GM15510 (cell line): ENCODE measurements around the gene C5orf63.

Experiments used
- POLR2A ChIP-seq: IDR thresholded peaks from 3 replicates; pipeline ENCODE4 v1.6.1; 2011; ENCODE audit warnings: borderline replicate concordance; ENCODE audit not compliant: insufficient read length; ENCODE audit errors: extremely low read depth

C5orf63 gene

DNA sequence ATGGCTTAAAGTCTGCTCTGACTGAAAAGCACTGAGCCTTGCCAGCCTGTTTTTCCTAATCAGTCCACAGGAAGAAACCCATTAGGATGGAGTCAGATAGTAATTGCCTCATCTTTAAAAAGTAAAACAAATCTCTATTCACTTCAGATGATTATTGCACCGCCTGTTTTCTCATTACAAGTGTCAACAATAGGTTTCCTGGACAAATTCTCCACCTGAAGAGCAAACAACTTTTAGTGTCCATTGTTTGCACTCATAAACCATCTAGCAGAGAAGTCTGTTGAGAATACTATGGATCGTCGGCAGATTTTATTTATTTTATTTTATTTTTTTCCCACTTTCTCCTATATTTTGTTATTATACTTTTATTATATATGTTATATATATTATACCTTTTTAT, 20.3 kb downstream of the C5orf63 start:
- TF ChIP-seq POLR2A, result no peak

DNA sequence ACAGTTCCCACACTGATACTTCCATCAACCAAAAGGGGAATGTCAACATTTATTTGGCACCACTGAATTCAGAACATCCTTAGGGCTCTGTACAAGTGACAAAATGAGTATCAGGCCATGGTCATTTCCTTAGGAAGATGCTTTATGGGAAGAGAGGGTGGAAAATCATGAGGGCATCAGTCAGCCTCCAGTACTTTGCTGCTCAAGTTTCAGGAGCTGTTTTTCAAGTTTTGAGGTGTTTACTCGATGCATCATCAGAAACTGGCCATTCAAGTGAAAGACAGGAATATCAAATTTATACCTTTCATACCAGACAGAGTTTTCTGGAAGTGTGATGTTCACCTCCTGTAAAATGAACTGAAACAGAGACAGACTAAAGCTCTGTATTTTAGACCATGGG, 21.7 kb downstream of the C5orf63 start:
- TF ChIP-seq POLR2A, result no peak

DNA sequence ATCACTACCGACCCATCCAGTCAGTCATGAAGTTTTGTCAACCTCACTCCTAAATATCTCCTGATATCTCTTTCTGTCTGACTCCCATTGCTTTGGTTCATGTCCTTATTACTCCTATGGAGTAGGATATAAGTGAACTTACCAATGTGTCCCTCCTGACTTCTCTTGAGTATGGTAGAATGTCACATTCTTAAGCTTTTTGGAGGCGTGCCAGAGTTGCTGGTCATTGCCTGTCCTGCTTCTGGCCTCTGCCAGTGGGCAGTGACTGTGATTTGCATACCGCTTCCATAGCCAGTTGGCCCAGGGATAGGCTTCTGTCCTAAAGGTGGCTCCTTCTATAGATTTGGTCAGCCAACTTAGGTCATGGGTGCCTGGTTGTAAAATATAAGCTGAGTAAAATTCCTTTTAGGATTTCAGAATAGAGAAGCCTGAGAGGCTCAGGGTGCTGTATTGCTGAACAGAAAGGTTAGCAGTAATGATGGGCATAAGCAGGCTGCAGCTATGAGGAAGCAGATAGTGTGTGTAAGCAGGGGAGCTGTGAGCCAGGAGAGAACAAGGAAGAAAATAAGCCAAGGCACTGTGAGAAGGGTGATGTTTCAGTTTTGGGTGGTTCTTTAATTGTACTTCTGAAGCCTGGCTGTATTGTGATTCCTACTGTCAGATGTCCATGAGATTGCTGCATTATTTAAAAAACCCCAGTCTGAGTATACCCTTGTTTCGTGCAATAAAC, 26.8 kb downstream of the C5orf63 start:
- TF ChIP-seq POLR2A, result no peak

DNA sequence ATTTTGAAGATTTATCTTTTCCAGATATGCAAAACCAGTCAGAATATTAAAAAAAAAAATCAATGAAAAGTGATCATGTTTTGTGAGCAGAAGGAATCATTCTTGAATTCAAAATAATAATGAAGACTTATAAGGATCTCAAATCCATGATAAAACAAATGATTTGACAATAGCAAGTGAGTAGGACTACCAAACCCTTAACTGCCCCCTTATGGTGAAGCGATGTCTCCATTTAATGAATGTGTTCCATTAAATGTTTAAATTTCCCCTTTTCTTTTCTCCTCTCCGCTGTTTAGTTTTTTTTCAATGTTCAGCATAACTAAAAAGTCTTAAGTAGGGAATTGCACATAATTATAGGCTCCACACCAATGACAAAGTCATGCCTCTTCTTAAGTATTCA, 30.7 kb downstream of the C5orf63 start:
- no peak for TF ChIP-seq POLR2A

DNA sequence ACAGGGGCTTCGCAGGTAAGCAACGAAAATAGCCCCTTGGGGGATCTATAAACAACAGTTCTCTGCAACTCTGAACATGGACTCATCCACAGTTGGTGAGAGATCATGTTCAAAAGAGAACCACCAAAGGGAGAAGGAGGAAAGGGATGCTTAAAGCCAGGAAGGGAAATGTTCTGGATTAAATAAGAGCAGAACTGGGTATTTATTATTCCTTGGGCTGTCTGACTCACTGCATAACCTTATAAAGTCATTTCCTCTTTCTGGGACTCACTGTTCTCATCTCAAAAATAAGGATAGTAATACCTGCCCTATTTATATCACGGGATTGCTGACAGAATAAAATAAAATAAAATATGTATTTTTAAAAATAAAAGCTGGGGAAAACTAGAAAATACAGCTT, 31.7 kb downstream of the C5orf63 start:
- no peak for TF ChIP-seq POLR2A

DNA sequence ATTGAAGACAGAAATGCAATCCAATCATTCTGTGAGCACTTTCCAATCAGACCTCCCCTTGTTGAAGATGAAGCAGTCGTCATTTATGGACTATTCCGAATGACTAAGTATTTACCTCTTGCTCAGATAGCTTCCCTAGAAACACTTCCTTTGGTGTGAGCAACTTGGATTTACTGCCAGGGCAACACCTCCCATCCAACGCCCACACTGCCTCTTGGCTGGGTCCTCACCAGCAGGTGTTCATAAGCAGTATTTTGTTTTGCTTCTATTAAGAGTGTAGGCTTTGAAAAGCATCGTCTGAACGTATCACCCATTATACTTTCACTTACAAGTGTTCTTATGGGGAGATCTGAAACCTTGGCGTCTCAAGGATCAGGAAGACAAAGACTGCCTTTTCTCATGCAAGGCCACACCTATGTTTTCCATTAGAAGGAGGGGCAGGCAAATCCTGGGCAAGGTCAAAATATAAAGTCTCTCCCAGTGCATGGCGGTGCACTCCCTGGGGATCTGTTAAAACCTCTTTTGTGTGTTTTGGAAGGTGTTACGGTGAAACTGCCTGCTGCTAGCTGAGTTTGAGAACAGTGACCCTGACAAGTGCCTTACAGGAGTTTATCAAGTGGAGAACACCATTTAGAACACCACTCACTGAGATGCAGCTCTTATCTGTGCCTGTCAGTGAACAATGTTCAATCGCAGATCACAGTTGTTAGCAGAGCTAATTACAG, 32.3 kb downstream of the C5orf63 start:
- TF ChIP-seq POLR2A, result no peak

DNA sequence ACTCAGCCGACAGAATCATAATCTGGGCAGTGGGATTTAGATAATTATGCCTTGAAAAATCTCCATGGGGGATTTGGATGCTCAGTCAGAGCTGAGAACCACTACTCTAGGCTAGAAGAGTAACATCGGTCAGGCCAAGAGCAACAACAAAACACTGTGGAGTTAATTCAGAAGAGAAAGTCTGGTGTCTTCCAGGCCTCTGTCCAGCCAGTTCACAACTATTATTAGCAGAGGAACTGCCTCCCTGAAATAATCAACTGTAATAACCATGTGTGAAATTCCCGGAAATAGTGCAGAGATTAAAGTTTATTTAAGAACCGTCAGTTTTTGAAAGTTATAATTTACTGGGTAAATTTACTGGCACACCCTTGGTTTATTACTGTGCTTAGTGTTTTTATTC, 34.8 kb downstream of the C5orf63 start:
- no peak for TF ChIP-seq POLR2A

DNA sequence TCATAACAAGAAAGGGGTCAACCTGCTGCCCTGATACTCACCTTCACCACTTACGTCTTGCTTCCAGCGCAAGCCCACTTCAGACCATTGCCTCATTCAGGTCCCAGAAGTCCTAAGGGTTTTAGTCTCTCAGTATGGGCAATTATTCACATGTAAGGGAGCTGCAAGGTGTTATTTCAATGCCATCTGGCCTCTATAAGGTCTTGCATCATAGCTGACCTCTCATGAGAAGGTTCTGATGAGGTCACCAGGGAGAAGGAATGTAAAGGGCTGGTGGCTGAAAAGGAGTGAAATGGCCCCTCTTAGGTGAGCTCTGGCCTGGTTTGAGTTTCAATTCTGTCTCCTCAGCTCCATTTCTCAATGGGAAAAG, 41.5 kb downstream of the C5orf63 start:
- TF ChIP-seq POLR2A, result no peak

DNA sequence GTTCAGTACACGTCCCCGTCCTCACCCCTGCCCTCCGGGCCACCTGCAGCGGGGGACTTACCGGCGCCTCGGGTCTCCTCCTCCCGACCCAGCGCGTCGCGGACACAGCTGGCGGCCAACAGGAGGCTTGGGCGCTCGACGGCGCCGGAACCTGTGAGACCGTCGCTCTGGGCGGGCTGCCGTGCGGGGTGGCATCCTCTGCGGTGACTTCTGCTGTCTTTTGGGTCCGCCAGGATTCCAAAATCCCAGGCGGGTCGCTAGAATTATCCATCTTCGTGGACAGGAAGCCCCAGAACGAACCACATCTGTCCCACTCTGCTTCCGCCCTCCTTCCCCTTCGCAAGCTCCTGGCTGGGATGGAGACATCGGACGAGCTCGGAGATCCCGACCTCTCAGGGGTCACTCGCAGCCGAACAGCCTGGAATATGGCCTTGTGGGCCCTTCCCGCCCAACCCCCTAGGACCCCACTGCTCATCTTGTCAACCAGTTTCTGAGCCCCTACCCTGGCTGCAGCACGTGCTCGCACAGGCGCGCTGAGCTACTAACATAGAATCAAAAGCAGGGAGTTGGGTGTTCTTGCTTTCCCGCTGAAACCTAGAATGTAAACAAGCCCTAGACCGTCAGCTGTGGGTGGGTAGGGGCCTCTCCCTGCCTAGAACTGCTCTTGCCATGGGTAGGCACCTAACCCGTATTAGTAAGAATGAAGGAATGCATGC, 42.0 kb downstream of the C5orf63 start:
- TF ChIP-seq POLR2A, result no peak

DNA sequence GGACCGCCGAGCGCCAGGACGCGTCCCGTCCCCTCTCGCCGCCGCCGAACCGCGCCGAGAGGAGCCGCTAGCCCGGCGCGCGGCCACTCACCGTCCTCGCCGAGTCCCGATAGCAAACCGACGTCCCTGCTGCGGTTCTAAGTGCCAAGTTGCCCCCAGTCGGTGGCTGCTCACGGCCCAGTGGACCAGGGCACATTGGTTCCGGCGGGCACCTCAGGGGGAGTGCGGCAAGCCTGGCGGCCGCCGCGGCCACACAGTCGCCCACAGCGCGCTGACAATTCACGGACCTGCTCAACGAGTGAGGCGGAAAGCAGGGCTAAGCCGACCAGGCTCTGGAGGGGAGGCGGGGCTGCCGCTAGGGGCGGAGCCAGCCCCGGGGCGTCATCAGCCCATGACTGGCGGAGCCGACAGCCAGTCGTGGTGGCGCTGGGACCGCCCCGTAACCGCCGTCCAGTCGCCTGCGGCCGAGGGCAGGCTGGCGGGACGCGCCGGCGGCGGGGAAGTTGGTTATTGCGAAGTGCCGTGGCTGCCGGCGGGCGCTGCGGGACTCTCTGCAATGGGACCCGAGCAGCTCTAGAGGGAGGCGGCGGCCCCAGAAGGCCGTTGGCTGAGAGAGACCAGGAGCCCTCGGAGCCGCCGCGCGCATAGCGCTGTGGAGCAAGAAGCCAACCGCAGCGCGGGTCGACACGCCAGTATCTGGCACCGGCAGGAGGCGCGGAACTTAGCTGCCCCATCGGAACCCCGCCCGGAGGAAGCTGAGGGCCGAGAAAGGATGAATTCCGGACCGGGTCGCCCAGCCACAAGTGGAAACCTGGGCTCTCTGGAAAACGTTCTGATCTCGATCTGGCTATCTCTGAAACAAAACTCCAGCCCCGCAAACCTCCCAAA, 42.8 kb downstream of the C5orf63 start, which contains the start of gene MARCHF3:
TSS of gene MARCHF3 (minus strand) at position 300 of the 888 bp plus-strand sequence. CDS start 112,387 bp downstream, outside the sequence.
- TF ChIP-seq POLR2A, result peak; percentile 77

DNA sequence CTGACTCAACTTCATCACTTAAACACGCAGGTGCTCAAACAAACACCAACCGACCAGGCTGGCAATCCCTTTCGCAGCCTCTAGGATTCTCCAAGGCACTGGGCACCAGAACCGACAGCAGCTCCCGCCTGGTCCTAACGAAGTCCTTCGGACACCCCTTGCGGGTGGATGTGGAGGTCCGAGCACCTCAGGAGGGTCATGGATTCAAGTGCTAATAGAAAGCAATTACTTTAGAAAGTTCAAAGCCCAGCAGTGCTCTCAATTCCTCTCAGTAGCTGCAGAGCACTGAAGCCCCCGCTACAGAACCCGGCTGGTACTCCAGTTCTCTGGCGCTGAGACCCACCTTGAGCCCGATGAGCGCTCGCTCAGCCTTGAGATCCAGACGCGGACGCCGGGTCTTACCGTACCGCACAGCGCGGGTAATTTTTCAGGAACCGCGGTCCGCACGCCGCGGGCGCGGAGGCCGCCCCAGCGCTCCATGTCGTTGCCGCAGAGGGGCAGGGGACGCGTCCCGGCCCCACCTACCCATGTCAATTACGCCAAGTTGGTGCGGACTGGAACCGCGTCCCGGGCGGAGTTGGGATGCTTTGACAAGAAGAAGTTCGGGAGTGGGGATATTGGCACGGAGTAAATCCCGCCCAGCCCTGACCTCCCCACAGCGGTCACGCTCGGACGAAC, 43.6 kb downstream of the C5orf63 start:
- no peak for TF ChIP-seq POLR2A

DNA sequence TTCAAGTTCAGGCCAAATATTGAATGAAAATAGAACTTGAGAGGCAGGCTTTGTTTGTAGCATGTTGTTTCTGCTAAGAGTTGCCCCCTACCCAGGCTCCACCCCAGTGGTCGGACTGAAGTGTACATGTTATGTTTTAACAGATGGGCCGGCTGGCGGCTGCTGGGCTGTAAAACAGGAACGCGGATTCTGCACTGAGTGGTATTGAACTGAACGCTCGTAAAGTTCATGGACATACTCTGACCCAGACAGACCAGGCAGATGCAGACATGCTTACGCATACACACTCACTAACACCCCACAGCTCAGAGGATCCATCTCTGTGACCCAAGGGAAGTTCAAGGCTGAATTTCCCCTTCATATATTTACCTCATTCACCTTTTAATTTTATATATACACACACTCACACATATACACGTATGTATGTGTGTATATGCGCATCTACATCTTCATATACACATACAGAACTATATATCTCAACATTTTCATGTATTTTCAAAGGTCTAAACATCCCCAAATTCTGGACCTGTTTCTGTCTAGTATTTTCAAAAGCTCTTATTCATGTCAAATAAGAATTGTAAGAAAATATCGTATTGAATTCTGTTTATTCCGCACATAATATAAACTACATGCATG, 44.4 kb downstream of the C5orf63 start:
- no peak for TF ChIP-seq POLR2A

DNA sequence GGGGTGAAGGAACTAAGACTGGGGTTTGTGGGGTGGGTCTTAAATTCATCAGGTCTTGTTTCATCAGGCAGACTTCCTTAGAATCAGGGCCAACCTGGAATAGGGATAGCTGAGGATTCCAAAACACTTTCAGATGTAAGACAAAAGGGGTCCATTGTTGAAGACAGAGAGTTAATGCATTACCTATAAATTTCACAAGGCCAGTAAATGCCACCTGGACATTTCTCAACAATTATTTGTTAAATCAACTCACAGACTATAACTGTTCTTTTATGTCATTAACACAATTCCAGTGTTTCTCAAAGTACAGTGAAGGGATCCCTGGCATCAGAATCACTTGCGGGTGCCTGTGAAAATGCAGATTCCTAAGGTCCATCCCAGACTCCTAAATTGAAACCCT, 45.8 kb downstream of the C5orf63 start:
- TF ChIP-seq POLR2A, result no peak
